KMS-11 (cell line): ENCODE results near the gene SLC6A17.

Experiments used
- H2AFZ ChIP-seq: fragments of 200-600 bp; sonication (generic); 2 replicates; pipeline ENCODE4 v1.6.1; 2016; ENCODE audit warnings: antibody characterized with exemption, mixed run types, low read depth
- H3K27ac ChIP-seq: fragments of 200-600 bp; sonication (generic); 2 replicates; pipeline ENCODE4 v1.6.1; 2016; ENCODE audit warnings: mild to moderate bottlenecking, mixed run types
- H3K27me3 ChIP-seq: fragments of 200-600 bp; sonication (generic); 2 replicates; pipeline ENCODE4 v1.6.1; 2017; ENCODE audit warnings: mild to moderate bottlenecking, low read depth, mixed run types, moderate library complexity; ENCODE audit not compliant: insufficient read depth
- H3K36me3 ChIP-seq: fragments of 200-600 bp; sonication (generic); 2 replicates; pipeline ENCODE4 v1.6.1; 2017; ENCODE audit warnings: mild to moderate bottlenecking, mixed run types; ENCODE audit not compliant: insufficient read depth
- H3K4me1 ChIP-seq: fragments of 200-600 bp; sonication (generic); 2 replicates; pipeline ENCODE4 v1.6.1; 2016; ENCODE audit warnings: mild to moderate bottlenecking, low read depth, mixed run types; ENCODE audit not compliant: poor library complexity, severe bottlenecking
- H3K4me2 ChIP-seq: fragments of 200-600 bp; sonication (generic); 2 replicates; pipeline ENCODE4 v1.7.0; 2016; ENCODE audit warnings: mild to moderate bottlenecking, mixed run types
- H3K4me3 ChIP-seq: fragments of 200-600 bp; sonication (generic); IDR thresholded peaks from 2 replicates; pipeline ENCODE4 v1.6.1; 2017; ENCODE audit warnings: low read depth, low read length, mixed read lengths; ENCODE audit not compliant: insufficient read depth
- H3K79me2 ChIP-seq: fragments of 200-600 bp; sonication (generic); 2 replicates; pipeline ENCODE4 v1.6.1; 2016; ENCODE audit warnings: low read depth, mixed run types; ENCODE audit not compliant: insufficient read depth
- H3K9ac ChIP-seq: fragments of 200-600 bp; sonication (generic); 2 replicates; pipeline ENCODE4 v1.6.1; 2016; ENCODE audit warnings: mild to moderate bottlenecking, mixed run types
- H4K20me1 ChIP-seq: fragments of 200-600 bp; sonication (generic); 2 replicates; pipeline ENCODE4 v1.6.1; 2016; ENCODE audit warnings: mild to moderate bottlenecking, mixed run types; ENCODE audit not compliant: insufficient read depth
- TF ChIP-seq, protein P1 (sequence below): fragments of 200-600 bp; sonication (generic); conservative IDR thresholded peaks from 2 replicates; pipeline ENCODE4 v1.6.1; 2017; ENCODE audit warnings: low read depth, mild to moderate bottlenecking, antibody characterized with exemption, low read length, moderate library complexity, mixed read lengths

Gene SLC6A17

GRCh38 chr1:110114173-110114572 lies 36.1 kb upstream of the SLC6A17 start:
- Histone ChIP-seq H3K9ac (no peak overlapping the region), H3K36me3 (no peaks in the 10 kb centered on the region), H3K27me3 (peaks cover 35% of the 10 kb centered on the region), H3K79me2 (no peaks in the 10 kb centered on the region), H3K4me2 (no peak overlapping the region), H3K4me3 (no peak overlapping the region), H3K4me1 (no peaks in the 10 kb centered on the region), H2AFZ (no peak overlapping the region), H4K20me1 (no peaks in the 10 kb centered on the region), H3K27ac (no peak overlapping the region)
- TF ChIP-seq, protein P1, sequence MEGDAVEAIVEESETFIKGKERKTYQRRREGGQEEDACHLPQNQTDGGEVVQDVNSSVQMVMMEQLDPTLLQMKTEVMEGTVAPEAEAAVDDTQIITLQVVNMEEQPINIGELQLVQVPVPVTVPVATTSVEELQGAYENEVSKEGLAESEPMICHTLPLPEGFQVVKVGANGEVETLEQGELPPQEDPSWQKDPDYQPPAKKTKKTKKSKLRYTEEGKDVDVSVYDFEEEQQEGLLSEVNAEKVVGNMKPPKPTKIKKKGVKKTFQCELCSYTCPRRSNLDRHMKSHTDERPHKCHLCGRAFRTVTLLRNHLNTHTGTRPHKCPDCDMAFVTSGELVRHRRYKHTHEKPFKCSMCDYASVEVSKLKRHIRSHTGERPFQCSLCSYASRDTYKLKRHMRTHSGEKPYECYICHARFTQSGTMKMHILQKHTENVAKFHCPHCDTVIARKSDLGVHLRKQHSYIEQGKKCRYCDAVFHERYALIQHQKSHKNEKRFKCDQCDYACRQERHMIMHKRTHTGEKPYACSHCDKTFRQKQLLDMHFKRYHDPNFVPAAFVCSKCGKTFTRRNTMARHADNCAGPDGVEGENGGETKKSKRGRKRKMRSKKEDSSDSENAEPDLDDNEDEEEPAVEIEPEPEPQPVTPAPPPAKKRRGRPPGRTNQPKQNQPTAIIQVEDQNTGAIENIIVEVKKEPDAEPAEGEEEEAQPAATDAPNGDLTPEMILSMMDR: no peak

GRCh38 chr1:110114784-110115183 lies 35.5 kb upstream of the SLC6A17 start:
- Histone ChIP-seq H3K4me1 (no peaks in the 10 kb centered on the region), H4K20me1 (no peaks in the 10 kb centered on the region), H3K27me3 (peaks cover 35% of the 10 kb centered on the region), H3K4me3 (no peak overlapping the region), H3K79me2 (no peaks in the 10 kb centered on the region), H3K9ac (no peak overlapping the region), H2AFZ (no peak overlapping the region), H3K36me3 (no peaks in the 10 kb centered on the region), H3K4me2 (no peak overlapping the region), H3K27ac (no peak overlapping the region)
- TF ChIP-seq, protein P1: no peak

GRCh38 chr1:110118636-110119396 lies 31.5 kb upstream of the SLC6A17 start:
- Histone ChIP-seq H4K20me1 (no peaks in the 10 kb centered on the region), H3K27ac (no peak overlapping the region), H3K79me2 (no peaks in the 10 kb centered on the region), H3K4me1 (no peaks in the 10 kb centered on the region), H2AFZ (no peak overlapping the region), H3K4me3 (no peak overlapping the region), H3K4me2 (no peak overlapping the region), H3K9ac (no peak overlapping the region), H3K27me3 (peaks cover 17% of the 10 kb centered on the region), H3K36me3 (no peaks in the 10 kb centered on the region)
- TF ChIP-seq, protein P1: no peak

GRCh38 chr1:110119843-110120242 lies 30.5 kb upstream of the SLC6A17 start:
- TF ChIP-seq, protein P1: no peak
- Histone ChIP-seq H3K27ac (no peak overlapping the region), H4K20me1 (no peaks in the 10 kb centered on the region), H3K4me3 (no peak overlapping the region), H3K4me1 (no peaks in the 10 kb centered on the region), H3K4me2 (no peak overlapping the region), H2AFZ (no peak overlapping the region), H3K27me3 (peaks cover 12% of the 10 kb centered on the region), H3K36me3 (no peaks in the 10 kb centered on the region), H3K79me2 (no peaks in the 10 kb centered on the region), H3K9ac (no peak overlapping the region)
